OCI-LY7 (cell line): ENCODE data around the gene C12orf60. TPM values are rescaled to one million over a fixed set of nuclear protein-coding genes. Genes with fewer than 3 reads are reported as not detected.

Experiments used
- BruUV-seq: library from RNA; stranded (reverse); fragments of 400-500 nt; replicated peaks from 2 replicates; lab custom pipeline; 2021; lab: Mats Ljungman, UMichigan
- CTCF ChIA-PET: fragments of 300-600 bp; sonication (Branson Sonifier 250); formaldehyde crosslinking; loops from one replicate; lab custom pipeline; 2022; ENCODE audit warnings: antibody characterized with exemption; ENCODE audit not compliant: unreplicated experiment; lab: Charles Lee
- POLR2A ChIA-PET: fragments of 300-600 bp; sonication (Branson Sonifier 250); formaldehyde crosslinking; loops from one replicate; lab custom pipeline; 2022; ENCODE audit warnings: antibody characterized with exemption; lab: Charles Lee
- DNase-seq: peaks from one replicate; pipeline ENCODE4 v3.0.0-alpha.2; 2015; ENCODE audit warnings: low spot score
- H2AFZ ChIP-seq: fragments of 200-600 bp; sonication (generic), shearing (Covaris generic); 2 replicates; pipeline ENCODE4 v1.6.1; 2014; ENCODE audit warnings: mild to moderate bottlenecking, antibody characterized with exemption, low read length, moderate library complexity
- H3K27ac ChIP-seq: fragments of 200-600 bp; sonication (generic); 2 replicates; pipeline ENCODE4 v1.5.1; 2014; ENCODE audit warnings: mixed run types, low read depth, mild to moderate bottlenecking, moderate library complexity, low read length, inconsistent platforms; ENCODE audit not compliant: poor library complexity, severe bottlenecking
- H3K36me3 ChIP-seq: fragments of 200-600 bp; sonication (generic); 2 replicates; pipeline ENCODE4 v1.6.1; 2014; ENCODE audit warnings: mild to moderate bottlenecking, antibody characterized with exemption, low read length, moderate library complexity, mixed read lengths; ENCODE audit not compliant: insufficient read depth
- H3K4me1 ChIP-seq: fragments of 200-600 bp; sonication (generic); 2 replicates; pipeline ENCODE4 v1.5.1; 2014; ENCODE audit warnings: mild to moderate bottlenecking, low read length; ENCODE audit not compliant: insufficient read depth, poor library complexity, severe bottlenecking
- H3K4me2 ChIP-seq: fragments of 200-600 bp; sonication (generic); 2 replicates; pipeline ENCODE4 v1.6.1; 2014; ENCODE audit warnings: mild to moderate bottlenecking, low read length
- H3K4me3 ChIP-seq: fragments of 200-600 bp; sonication (generic); 2 replicates; pipeline ENCODE4 v1.5.1; 2014; ENCODE audit warnings: mild to moderate bottlenecking, low read depth, low read length; ENCODE audit not compliant: poor library complexity, severe bottlenecking
- H3K79me2 ChIP-seq: fragments of 200-600 bp; sonication (generic); 2 replicates; pipeline ENCODE4 v1.6.1; 2016; ENCODE audit warnings: low read depth, mild to moderate bottlenecking, low read length, moderate library complexity, mixed read lengths; ENCODE audit not compliant: insufficient read depth
- H3K9me2 ChIP-seq: fragments of 200-600 bp; sonication (generic); 2 replicates; pipeline ENCODE4 v1.6.1; 2016; ENCODE audit warnings: mild to moderate bottlenecking, low read length, mixed read lengths; ENCODE audit not compliant: insufficient read depth
- H3K9me3 ChIP-seq: fragments of 200-600 bp; sonication (generic); 2 replicates; pipeline ENCODE4 v1.6.1; 2014; ENCODE audit warnings: mild to moderate bottlenecking, mixed run types, low read length, mixed read lengths
- H4K20me1 ChIP-seq: fragments of 200-600 bp; sonication (generic); 2 replicates; pipeline ENCODE4 v1.6.1; 2014; ENCODE audit warnings: mild to moderate bottlenecking, antibody characterized with exemption, low read length, moderate library complexity, mixed read lengths; ENCODE audit not compliant: insufficient read depth
- EZH2phosphoT487 ChIP-seq: fragments of 200-600 bp; sonication (generic); IDR thresholded peaks from 2 replicates; pipeline ENCODE4 v1.6.1; 2018; ENCODE audit warnings: low read depth, borderline replicate concordance, mild to moderate bottlenecking, mixed run types, antibody characterized with exemption, low read length, moderate library complexity, mixed read lengths
- intact Hi-C: fragments of 100-400 bp; cut with micrococcal nuclease; formaldehyde crosslinking; loops from one replicate; pipeline ENCODE4 v1.10.0; 2022; ENCODE audit not compliant: unreplicated experiment
- total RNA-seq, 2 experiments: library from RNA; depleted of rRNA in 1 of 2; stranded (reverse); fragments of >200 nt in 1 of 2; shearing (Covaris generic) in 1 of 2; gene quantifications; 2 replicates each; pipeline ENCODE4 v1.2.3, GENCODE V29; 2014 to 2022
- TF ChIP-seq, protein P1 (sequence below): fragments of 200-600 bp; sonication (generic); conservative IDR thresholded peaks from 2 replicates; pipeline ENCODE4 v1.5.1; 2014; ENCODE audit warnings: mild to moderate bottlenecking, antibody characterized with exemption, low read length, moderate library complexity, mixed read lengths

The C12orf60 gene
- total RNA-seq, 2 experiments from 2014 or later: 2.8 to 3.4 TPM

DNA sequence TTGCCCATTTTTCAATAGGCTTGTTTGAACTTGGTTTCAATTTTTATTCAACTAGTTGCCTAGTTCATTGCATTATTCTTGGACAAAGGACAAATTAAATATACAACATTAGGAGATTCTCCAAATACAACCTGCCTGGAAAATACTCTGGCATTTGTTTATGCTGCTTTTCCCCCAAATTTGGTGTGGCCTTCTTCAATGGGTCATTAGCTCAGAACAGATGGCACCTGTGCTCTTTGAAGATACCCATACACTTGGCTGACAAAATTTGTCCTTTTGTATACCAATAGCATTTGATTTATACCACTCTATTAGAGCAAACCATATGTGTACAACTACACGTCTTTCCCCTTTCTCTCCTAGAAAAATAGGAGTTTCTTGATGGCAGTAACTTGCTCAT, 35.9 kb upstream of the C12orf60 start:
- Histone ChIP-seq H3K4me1 (peaks cover 40% of the 10 kb centered on the region), H3K9me3 (peaks cover 5% of the 10 kb centered on the region; the same call in 1 of the 2 replicates), H4K20me1 (no peaks in the 10 kb centered on the region), H3K36me3 (peaks cover 45% of the 10 kb centered on the region), H3K79me2 (peaks cover 16% of the 10 kb centered on the region; the same call in 1 of the 2 replicates), H3K9me2 (no peaks in the 10 kb centered on the region), H2AFZ (no peak overlapping the region), H3K4me3 (peak overlapping the region; percentile 81), H3K27ac (no peak overlapping the region), H3K4me2 (peak overlapping the region; percentile 96; the same call in 1 of the 2 replicates)
- intact Hi-C loops: loop anchor here (5.0 kb wide), 1 partner anchor 135 kb away; no protein-coding TSS in a partner anchor
- no peak for DNase-seq
- TF ChIP-seq, protein P1, sequence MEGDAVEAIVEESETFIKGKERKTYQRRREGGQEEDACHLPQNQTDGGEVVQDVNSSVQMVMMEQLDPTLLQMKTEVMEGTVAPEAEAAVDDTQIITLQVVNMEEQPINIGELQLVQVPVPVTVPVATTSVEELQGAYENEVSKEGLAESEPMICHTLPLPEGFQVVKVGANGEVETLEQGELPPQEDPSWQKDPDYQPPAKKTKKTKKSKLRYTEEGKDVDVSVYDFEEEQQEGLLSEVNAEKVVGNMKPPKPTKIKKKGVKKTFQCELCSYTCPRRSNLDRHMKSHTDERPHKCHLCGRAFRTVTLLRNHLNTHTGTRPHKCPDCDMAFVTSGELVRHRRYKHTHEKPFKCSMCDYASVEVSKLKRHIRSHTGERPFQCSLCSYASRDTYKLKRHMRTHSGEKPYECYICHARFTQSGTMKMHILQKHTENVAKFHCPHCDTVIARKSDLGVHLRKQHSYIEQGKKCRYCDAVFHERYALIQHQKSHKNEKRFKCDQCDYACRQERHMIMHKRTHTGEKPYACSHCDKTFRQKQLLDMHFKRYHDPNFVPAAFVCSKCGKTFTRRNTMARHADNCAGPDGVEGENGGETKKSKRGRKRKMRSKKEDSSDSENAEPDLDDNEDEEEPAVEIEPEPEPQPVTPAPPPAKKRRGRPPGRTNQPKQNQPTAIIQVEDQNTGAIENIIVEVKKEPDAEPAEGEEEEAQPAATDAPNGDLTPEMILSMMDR: no peak
- TF ChIP-seq EZH2phosphoT487: no peak
- CTCF ChIA-PET: no interaction called here
- BruUV-seq: TSS peak; percentile 11
- POLR2A ChIA-PET: interaction anchor here (0.6 kb wide), 1 partner anchor 171 kb away, joined by 3 read pairs; no protein-coding TSS in a partner anchor

DNA sequence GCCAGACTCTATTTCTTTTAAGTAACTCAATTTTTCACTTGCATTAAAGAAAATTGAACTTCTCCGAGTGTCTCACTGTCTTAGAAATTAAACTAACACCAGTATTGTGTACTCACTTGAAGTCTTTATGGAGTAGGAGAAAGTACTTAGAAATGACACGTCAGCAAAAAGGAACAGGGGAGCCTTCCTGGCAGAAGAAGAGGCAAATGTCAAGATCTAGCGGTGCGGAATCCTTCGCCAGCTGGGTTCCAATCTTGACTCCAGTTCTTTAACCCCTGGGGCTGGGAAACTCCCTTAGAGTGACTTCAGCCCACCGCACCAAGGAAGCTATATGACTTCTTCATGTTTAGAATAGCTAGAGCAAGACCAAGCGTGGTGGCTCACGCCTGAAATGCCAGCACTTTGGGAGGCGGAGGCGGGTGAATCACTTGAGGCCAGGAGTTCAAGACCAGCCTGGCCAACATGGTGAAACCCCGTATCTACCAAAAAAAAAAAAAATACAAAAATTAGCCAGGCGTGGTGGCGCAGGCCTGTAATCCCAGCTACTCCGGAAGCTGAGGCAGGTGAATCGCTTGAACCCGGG, 34.6 kb upstream of the C12orf60 start:
- no peaks in the 10 kb centered on the region for H4K20me1 ChIP-seq
- H3K4me2 ChIP-seq: peak overlapping the region; percentile 96
- POLR2A ChIA-PET: interaction anchor here (0.6 to 9.5 kb wide), 9 partner anchors 13 to 598 kb away, joined by 3 to 162 read pairs (median 6); partner anchors contain the start of genes C12orf60 and WBP11
- CTCF ChIA-PET: interaction anchor here (0.6 to 1.6 kb wide), 3 partner anchors 29 to 155 kb away, joined by 3 to 5 read pairs (median 4); partner anchors contain the start of genes C12orf60 and WBP11
- intact Hi-C loops: loop anchor here (1.0 to 5.0 kb wide), 2 partner anchors 46 to 137 kb away; no protein-coding TSS in a partner anchor
- peak overlapping the region; percentile 81 for H3K4me3 ChIP-seq
- peak; percentile 45 for DNase-seq
- peak overlapping the region; percentile 95 for H3K27ac ChIP-seq
- H3K9me3 ChIP-seq: peaks cover 5% of the 10 kb centered on the region; the same call in 1 of the 2 replicates
- H3K9me2 ChIP-seq: no peaks in the 10 kb centered on the region
- H2AFZ ChIP-seq: peak overlapping the region; percentile 4; the same call in 1 of the 2 replicates
- TF ChIP-seq, protein P1: no peak
- no peak for TF ChIP-seq EZH2phosphoT487
- peaks cover 46% of the 10 kb centered on the region for H3K4me1 ChIP-seq
- peaks cover 44% of the 10 kb centered on the region for H3K36me3 ChIP-seq
- BruUV-seq: no TSS peak
- peaks cover 20% of the 10 kb centered on the region; the same call in 1 of the 2 replicates for H3K79me2 ChIP-seq
